GM21576 (cell line): ENCODE measurements around the gene TTC17.

Source experiments
- ATAC-seq: cut with Tn5 transposase; IDR thresholded peaks from one replicate; pipeline ENCODE4 v1.9.1; 2021; ENCODE audit warnings: mild to moderate bottlenecking, moderate library complexity; ENCODE audit not compliant: unreplicated experiment

TTC17 gene

GRCh38 chr11:43532041-43532440, 173.3 kb downstream of the TTC17 start:
- ATAC-seq: no peak

GRCh38 chr11:43537833-43538615, 179.3 kb downstream of the TTC17 start:
- ATAC-seq: no peak

GRCh38 chr11:43541993-43542392, 183.3 kb downstream of the TTC17 start:
- no peak for ATAC-seq

- ATAC-seq: no peak
Measured at GRCh38 chr11:43542750-43543712, 184.3 kb downstream of the TTC17 start.
